H9 (cell line): ENCODE measurements around the gene CELF6. TPM values are rescaled to one million over a fixed set of nuclear protein-coding genes. Genes with fewer than 3 reads are reported as not detected.

ENCODE experiments used
- DNase-seq: peaks from one replicate; pipeline ENCODE4 v3.0.0-alpha.2; 2017
- H2AFZ ChIP-seq: one replicate; pipeline ENCODE4 v1.6.1; 2013; ENCODE audit warnings: mild to moderate bottlenecking, low read length, control low read depth, moderate library complexity
- H2AK5ac ChIP-seq: 2 replicates; pipeline ENCODE4 v1.6.1; 2013; ENCODE audit warnings: low read length, control low read depth, mixed read lengths; ENCODE audit not compliant: insufficient read length
- H2BK120ac ChIP-seq: one replicate; pipeline ENCODE4 v1.6.1; 2013; ENCODE audit warnings: low read depth, mild to moderate bottlenecking, low read length, control low read depth, inconsistent platforms; ENCODE audit not compliant: poor library complexity, severe bottlenecking
- H2BK12ac ChIP-seq: 2 replicates; pipeline ENCODE4 v1.6.1; 2013; ENCODE audit warnings: low read length, control low read depth, mixed read lengths, low read depth; ENCODE audit not compliant: insufficient read length
- H2BK15ac ChIP-seq: 2 replicates; pipeline ENCODE4 v1.6.1; 2013; ENCODE audit warnings: low read depth, low read length, control low read depth
- H2BK20ac ChIP-seq: one replicate; pipeline ENCODE4 v1.6.1; 2013; ENCODE audit warnings: low read depth, mild to moderate bottlenecking, low read length, control low read depth, inconsistent platforms; ENCODE audit not compliant: poor library complexity, severe bottlenecking
- H2BK5ac ChIP-seq: 2 replicates; pipeline ENCODE4 v1.6.1; 2013; ENCODE audit warnings: low read length, control low read depth, mixed read lengths; ENCODE audit not compliant: insufficient read length
- H3K14ac ChIP-seq: 2 replicates; pipeline ENCODE4 v1.6.1; 2013; ENCODE audit warnings: low read length, control low read depth; ENCODE audit not compliant: insufficient read depth
- H3K18ac ChIP-seq: 2 replicates; pipeline ENCODE4 v1.6.1; 2013; ENCODE audit warnings: low read depth, mild to moderate bottlenecking, mixed read lengths, low read length, control low read depth; ENCODE audit not compliant: insufficient read length
- H3K23ac ChIP-seq: 2 replicates; pipeline ENCODE4 v1.6.1; 2013; ENCODE audit warnings: low read length, control low read depth, mixed read lengths, low read depth; ENCODE audit not compliant: insufficient read length
- H3K23me2 ChIP-seq: 2 replicates; pipeline ENCODE4 v1.6.1; 2013; ENCODE audit warnings: low read depth, mild to moderate bottlenecking, mixed read lengths, low read length, control low read depth; ENCODE audit not compliant: insufficient read length, poor library complexity, severe bottlenecking
- H3K27ac ChIP-seq: 2 replicates; pipeline ENCODE4 v1.5.1; 2013; ENCODE audit warnings: low read length, control low read depth, mixed read lengths, low read depth; ENCODE audit not compliant: insufficient read length
- H3K27me3 ChIP-seq: 2 replicates; pipeline ENCODE4 v1.6.1; 2013; ENCODE audit warnings: low read length, control low read depth, inconsistent platforms; ENCODE audit not compliant: insufficient read depth
- H3K4ac ChIP-seq: 2 replicates; pipeline ENCODE4 v1.6.1; 2013; ENCODE audit warnings: low read depth, mild to moderate bottlenecking, control low read depth, inconsistent platforms, low read length, moderate library complexity
- H3K4me1 ChIP-seq: 2 replicates; pipeline ENCODE4 v1.6.1; 2013; ENCODE audit warnings: low read length, control low read depth, inconsistent platforms; ENCODE audit not compliant: insufficient read depth
- H3K4me2 ChIP-seq: 2 replicates; pipeline ENCODE4 v1.6.1; 2013; ENCODE audit warnings: low read length, control low read depth, mixed read lengths; ENCODE audit not compliant: insufficient read length, insufficient read depth
- H3K56ac ChIP-seq: 2 replicates; pipeline ENCODE4 v1.6.1; 2013; ENCODE audit warnings: low read depth, mild to moderate bottlenecking, mixed read lengths, low read length, control low read depth; ENCODE audit not compliant: insufficient read length
- H3K79me1 ChIP-seq: 2 replicates; pipeline ENCODE4 v1.6.1; 2013; ENCODE audit warnings: low read depth, mild to moderate bottlenecking, moderate library complexity, low read length, control low read depth, inconsistent platforms; ENCODE audit not compliant: insufficient read depth, poor library complexity, severe bottlenecking
- H3K79me2 ChIP-seq: 2 replicates; pipeline ENCODE4 v1.6.1; 2013; ENCODE audit warnings: low read length, control low read depth, inconsistent platforms; ENCODE audit not compliant: insufficient read depth
- H3K9ac ChIP-seq: 2 replicates; pipeline ENCODE4 v1.6.1; 2013; ENCODE audit warnings: low read length, control low read depth, mixed read lengths; ENCODE audit not compliant: insufficient read length; ENCODE audit errors: extremely low read depth
- H3K9me3 ChIP-seq: one replicate; pipeline ENCODE4 v1.6.1; 2013; ENCODE audit warnings: low read depth, low read length, inconsistent platforms; ENCODE audit not compliant: control insufficient read depth
- H3T11ph ChIP-seq: one replicate; pipeline ENCODE4 v1.6.1; 2013; ENCODE audit warnings: mild to moderate bottlenecking, low read length, control low read depth, inconsistent platforms
- H4K20me1 ChIP-seq: one replicate; pipeline ENCODE4 v1.6.1; 2013; ENCODE audit not compliant: control insufficient read depth, insufficient read length, insufficient read depth
- H4K5ac ChIP-seq: 2 replicates; pipeline ENCODE4 v1.6.1; 2013; ENCODE audit warnings: low read depth, mild to moderate bottlenecking, mixed read lengths, low read length, control low read depth; ENCODE audit not compliant: insufficient read length
- H4K8ac ChIP-seq: replicated peaks from 2 replicates; pipeline ENCODE4 v1.6.1; 2013; ENCODE audit warnings: low read length, control low read depth, mixed read lengths, low read depth; ENCODE audit not compliant: insufficient read length
- H4K91ac ChIP-seq: 2 replicates; pipeline ENCODE4 v1.6.1; 2013; ENCODE audit warnings: low read depth, mild to moderate bottlenecking, moderate library complexity, mixed read lengths, low read length, control low read depth; ENCODE audit not compliant: insufficient read length
- H3K27ac Mint-ChIP-seq, 3 experiments: 2 replicates in 2 of 3; 3 replicates in 1 of 3; pipeline ENCODE4 v1.8.0; 2020 to 2021; ENCODE audit warnings: mixed read lengths in 3 of 3, mild to moderate bottlenecking in 1 of 3, moderate library complexity in 1 of 3
- H3K27me3 Mint-ChIP-seq: 2 replicates; pipeline ENCODE4 v1.8.0; 2021; ENCODE audit warnings: low read depth, mild to moderate bottlenecking, moderate library complexity, mixed read lengths
- H3K36me3 Mint-ChIP-seq, 3 experiments: 2 replicates in 2 of 3; 3 replicates in 1 of 3; pipeline ENCODE4 v1.8.0; 2020 to 2021; ENCODE audit warnings: low read depth in 3 of 3, mixed read lengths in 3 of 3; ENCODE audit not compliant: insufficient read depth in 1 of 3
- H3K4me1 Mint-ChIP-seq, 2 experiments: 2 replicates each; pipeline ENCODE4 v1.8.0; 2020; ENCODE audit warnings: mixed read lengths in 2 of 2
- H3K4me3 Mint-ChIP-seq, 2 experiments: 2 replicates in 1 of 2; 3 replicates in 1 of 2; pipeline ENCODE4 v1.8.0; 2020 to 2021; ENCODE audit warnings: mild to moderate bottlenecking in 2 of 2, mixed read lengths in 2 of 2, moderate library complexity in 1 of 2
- H3K9me3 Mint-ChIP-seq, 2 experiments: 2 replicates in 1 of 2; 3 replicates in 1 of 2; pipeline ENCODE4 v1.8.0; 2020; ENCODE audit warnings: mild to moderate bottlenecking in 2 of 2, mixed read lengths in 2 of 2, moderate library complexity in 1 of 2
- CTCF ChIP-seq: fragments of 200-600 bp; sonication (generic); conservative IDR thresholded peaks from 3 replicates; pipeline ENCODE4 v1.8.0; 2021; ENCODE audit warnings: antibody characterized with exemption, mild to moderate bottlenecking
- WGBS: extraction: QIAGEN DNeasy Blood & Tissue Kit; methylation state at CpG from one replicate; pipeline ENCODE4 v1.1.7; 2013; ENCODE audit warnings: missing lambda C conversion rate, low lambda C conversion rate, mixed read lengths; ENCODE audit not compliant: insufficient read length; ENCODE audit errors: extremely low coverage; 5-methylcytosine and 5-hydroxymethylcytosine counted together
- total RNA-seq: library from RNA; stranded (reverse); gene quantifications from 2 replicates; pipeline ENCODE4 v1.2.1, GENCODE V29; 2021

Gene CELF6
- total RNA-seq, 1 experiment from 2014 or later = 0.13 TPM

- H3K4ac ChIP-seq = no peak overlapping the region
- no peak for TF ChIP-seq CTCF
- H4K91ac ChIP-seq = no peak overlapping the region
- no peaks in the 10 kb centered on the region for H3K23me2 ChIP-seq
- no peak overlapping the region for H3T11ph ChIP-seq
- H3K9me3 ChIP-seq = no peaks in the 10 kb centered on the region
- H3K9ac ChIP-seq = no peak overlapping the region
- H2BK12ac ChIP-seq = no peak overlapping the region
- no peaks in the 10 kb centered on the region for H3K27me3 ChIP-seq
- no peak for DNase-seq
- H4K20me1 ChIP-seq = no peaks in the 10 kb centered on the region
- no peak overlapping the region for H4K5ac ChIP-seq
- H3K18ac ChIP-seq = no peak overlapping the region
- no peak overlapping the region for H2AFZ ChIP-seq
- no peak overlapping the region for H2BK120ac ChIP-seq
- no peak overlapping the region for H3K27ac ChIP-seq
- H2BK5ac ChIP-seq = no peak overlapping the region
- H3K79me2 ChIP-seq = no peaks in the 10 kb centered on the region
- H2BK20ac ChIP-seq = no peak overlapping the region
- H4K8ac ChIP-seq = no peak overlapping the region
- H3K14ac ChIP-seq = no peak overlapping the region
- WGBS = no CpG with 5 or more reads among the region's 5 CpGs
- no peak overlapping the region for H3K23ac ChIP-seq
- peaks cover 33 to 87% (median 67%) of the 10 kb centered on the region in 3 experiments for H3K36me3 Mint-ChIP-seq
- H3K4me1 ChIP-seq = no peaks in the 10 kb centered on the region
- H3K27ac Mint-ChIP-seq = no peak overlapping the region
- H2BK15ac ChIP-seq = no peak overlapping the region
- H3K4me2 ChIP-seq = no peak overlapping the region
- no peak overlapping the region for H3K4me3 Mint-ChIP-seq
- H3K56ac ChIP-seq = no peak overlapping the region
- H3K9me3 Mint-ChIP-seq = no peaks in the 10 kb centered on the region
- no peaks in the 10 kb centered on the region for H3K79me1 ChIP-seq
- H3K27me3 Mint-ChIP-seq = no peaks in the 10 kb centered on the region
- H3K4me1 Mint-ChIP-seq = no peaks in the 10 kb centered on the region
- H2AK5ac ChIP-seq = no peak overlapping the region
Measured at GRCh38 chr15:72265031-72265430, 54.9 kb downstream of the CELF6 start.
